Stimulated activated CD4-positive, alpha-beta T cell treated with anti-CD3 and anti-CD28 coated beads, Interleukin-4, amount 100 ng/mL, for 4 hours (primary cell): ENCODE measurements around the gene HEPHL1.
"Not testable (repeated sequence)": the region's sequence is repeated elsewhere in the genome, so short reads cannot be mapped to it uniquely, and the experiment has no call there.

Experiments
- DNase-seq, 2 experiments: peaks; one replicate each; pipeline ENCODE4 v3.0.0-alpha.2; 2020

Gene HEPHL1

GRCh38 chr11:94091091-94091490, 69.9 kb downstream of the HEPHL1 start:
- DNase-seq, result no peak

GRCh38 chr11:94100253-94100652, 79.1 kb downstream of the HEPHL1 start:
- DNase-seq, result no peak

- no peak for DNase-seq
Measured at GRCh38 chr11:94103471-94103870, 82.3 kb downstream of the HEPHL1 start.

- no peak for DNase-seq
Measured at GRCh38 chr11:94104734-94105133, 83.6 kb downstream of the HEPHL1 start.

GRCh38 chr11:94106716-94107115, 85.6 kb downstream of the HEPHL1 start:
- DNase-seq, result no peak

GRCh38 chr11:94107363-94107762, 86.2 kb downstream of the HEPHL1 start:
- no peak for DNase-seq

- no peak for DNase-seq
Measured at GRCh38 chr11:94111241-94111640, 90.1 kb downstream of the HEPHL1 start.

- no peak for DNase-seq
Measured at GRCh38 chr11:94111660-94112059, 90.5 kb downstream of the HEPHL1 start.

- DNase-seq, result no peak
Measured at GRCh38 chr11:94112206-94112953, 91.2 kb downstream of the HEPHL1 start.

GRCh38 chr11:94117197-94117574, 96.0 kb downstream of the HEPHL1 start:
- DNase-seq, result no peak

GRCh38 chr11:94117871-94118270, 96.7 kb downstream of the HEPHL1 start:
- DNase-seq, result no peak

GRCh38 chr11:94119676-94120075, 98.5 kb downstream of the HEPHL1 start:
- DNase-seq, result not testable (repeated sequence)

- not testable (repeated sequence) for DNase-seq
Measured at GRCh38 chr11:94120516-94120915, 99.4 kb downstream of the HEPHL1 start.

- DNase-seq, result no peak
Measured at GRCh38 chr11:94120946-94121345, 99.8 kb downstream of the HEPHL1 start.

GRCh38 chr11:94125407-94126115, 104.4 kb downstream of the HEPHL1 start:
- no peak for DNase-seq

GRCh38 chr11:94127638-94128037, 106.5 kb downstream of the HEPHL1 start:
- no peak for DNase-seq

GRCh38 chr11:94128291-94128745, 107.2 kb downstream of the HEPHL1 start:
- peak in 1 of 2 experiments; percentile 29 for DNase-seq

GRCh38 chr11:94128746-94129511, 107.8 kb downstream of the HEPHL1 start, which contains the start of gene PANX1:
PANX1 (plus strand) TSS chr11:94128841; CDS start chr11:94129313, 472 bp downstream.
- DNase-seq, result peak; percentile 64 to 68

- no peak for DNase-seq
Measured at GRCh38 chr11:94129512-94130297, 108.6 kb downstream of the HEPHL1 start.

GRCh38 chr11:94130298-94131046, 109.3 kb downstream of the HEPHL1 start:
- DNase-seq, result no peak

- DNase-seq, result no peak
Measured at GRCh38 chr11:94131047-94131717, 110.0 kb downstream of the HEPHL1 start.
